NCI-H524 (cell line): ENCODE results near the gene CABP7.

ENCODE experiments used
- DNase-seq, 2 experiments: peaks; one replicate each; lab custom pipeline; 2025; lab: John Stamatoyannopoulos, UW

Gene CABP7

GRCh38 chr22:29773233-29773632 lies 53.4 kb downstream of the CABP7 start:
- DNase-seq: no peak

- DNase-seq: no peak
Observed at GRCh38 chr22:29780220-29780619, 60.4 kb downstream of the CABP7 start.

GRCh38 chr22:29780748-29781676 lies 61.2 kb downstream of the CABP7 start:
- no peak for DNase-seq
